ENCODE results near the gene MXRA8. TPM values are rescaled to one million over a fixed set of nuclear protein-coding genes. Genes with fewer than 3 reads are reported as not detected.

The MXRA8 gene
- total RNA-seq, 2 experiments from 2014 or later, result 0.92 to 0.98 TPM

- no peaks in the 10 kb centered on the region for H3K27me3 Mint-ChIP-seq
- TF ChIP-seq CTCF (IDR thresholded peaks at IDR 0.05), result no peak
- intact Hi-C loops (cut with micrococcal nuclease), result no loop called here
- H3K36me3 Mint-ChIP-seq (ENCODE audit: low read depth), result no peaks in the 10 kb centered on the region
- H3K4me3 Mint-ChIP-seq, result no peak overlapping the region
- no peaks in the 10 kb centered on the region for H3K9me3 Mint-ChIP-seq
- ChIA-PET POLR2A (no interaction called here), CTCF (no interaction called here)
- peaks cover 16% of the 10 kb centered on the region for H3K4me1 Mint-ChIP-seq (ENCODE audit: low read depth)
- ATAC-seq, result no peak
- DNase-seq, result no peak
- no peak overlapping the region for H3K27ac Mint-ChIP-seq
Measured at GRCh38 chr1:1367315-1367714, 9.0 kb upstream of the MXRA8 start.

DNA sequence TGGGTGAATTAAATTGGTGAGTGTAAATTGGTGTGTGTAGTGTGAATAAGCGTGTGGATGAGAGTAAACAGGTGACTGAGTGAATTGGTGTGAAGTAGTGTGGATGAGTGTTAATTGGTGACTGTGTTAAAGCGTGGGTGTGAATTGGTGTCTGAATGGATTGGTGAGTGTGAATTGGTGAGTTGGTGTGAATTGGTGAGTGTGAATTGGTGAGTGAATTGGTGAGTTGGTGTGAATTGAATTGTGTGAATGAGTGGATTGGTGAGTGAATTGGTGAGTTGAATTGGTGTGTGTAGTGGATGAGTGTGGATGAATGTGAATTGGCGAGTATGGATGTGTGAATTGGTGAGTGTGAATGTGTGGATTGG, 8.3 kb upstream of the MXRA8 start:
- Mint-ChIP-seq H3K4me1 (ENCODE audit: low read depth) (peaks cover 10% of the 10 kb centered on the region), H3K4me3 (no peak overlapping the region), H3K27ac (no peak overlapping the region), H3K36me3 (ENCODE audit: low read depth) (no peaks in the 10 kb centered on the region), H3K9me3 (no peaks in the 10 kb centered on the region), H3K27me3 (no peaks in the 10 kb centered on the region)
- ATAC-seq (no peak), DNase-seq (no peak)
- TF ChIP-seq CTCF (IDR thresholded peaks at IDR 0.05), result no peak
- ChIA-PET CTCF (no interaction called here), POLR2A (no interaction called here)
- intact Hi-C loops (cut with micrococcal nuclease), result no loop called here

DNA sequence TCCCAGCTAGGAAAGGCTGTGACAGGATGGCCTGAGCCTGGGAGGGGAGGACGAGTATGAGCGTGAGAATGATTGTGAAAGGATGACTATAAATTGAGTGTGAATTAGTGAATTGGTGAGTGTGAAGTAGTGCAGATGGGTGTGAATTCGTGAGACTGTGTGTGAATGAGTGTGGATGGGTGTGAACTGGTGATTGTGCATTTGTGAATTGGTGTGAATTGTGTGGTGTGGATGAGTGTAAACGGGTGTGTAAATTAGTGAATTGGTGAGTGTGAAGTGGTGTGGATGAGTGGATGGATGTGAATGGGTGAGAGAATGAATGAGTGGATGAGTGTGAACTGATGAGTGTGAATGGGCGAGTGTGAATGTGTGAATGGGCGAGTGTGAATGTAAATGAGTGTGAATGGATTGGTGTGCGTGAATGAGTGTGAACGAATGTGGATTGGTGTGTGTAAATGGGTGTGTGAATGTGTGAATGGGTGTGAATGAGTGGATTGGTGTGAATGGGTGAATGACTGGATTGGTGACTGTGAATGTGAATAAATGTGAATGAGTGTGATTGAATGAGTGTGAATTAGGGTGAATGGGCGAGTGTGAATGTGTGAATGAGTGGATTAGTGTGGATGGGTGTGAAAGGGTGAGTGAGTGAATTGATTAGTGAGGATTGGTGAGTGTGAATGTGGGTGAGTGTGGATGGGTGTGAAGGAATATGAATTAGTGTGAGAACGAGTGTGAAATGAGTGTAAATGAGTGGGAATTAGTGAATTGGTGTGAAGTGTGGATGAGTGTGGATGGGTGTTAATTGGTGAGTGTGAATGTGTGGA, 7.7 kb upstream of the MXRA8 start:
- H3K27me3 Mint-ChIP-seq, result no peaks in the 10 kb centered on the region
- no peak overlapping the region for H3K4me3 Mint-ChIP-seq
- ChIA-PET CTCF (no interaction called here), POLR2A (interaction anchor here (0.6 kb wide), 1 partner anchor 89 kb away, joined by 3 read pairs; no protein-coding TSS in a partner anchor)
- no peaks in the 10 kb centered on the region for H3K36me3 Mint-ChIP-seq (ENCODE audit: low read depth)
- ATAC-seq, result no peak
- intact Hi-C loops (cut with micrococcal nuclease), result no loop called here
- H3K4me1 Mint-ChIP-seq (ENCODE audit: low read depth), result peaks cover 4% of the 10 kb centered on the region
- no peak for DNase-seq
- H3K27ac Mint-ChIP-seq, result no peak overlapping the region
- no peak for TF ChIP-seq CTCF (IDR thresholded peaks at IDR 0.05)
- no peaks in the 10 kb centered on the region for H3K9me3 Mint-ChIP-seq

DNA sequence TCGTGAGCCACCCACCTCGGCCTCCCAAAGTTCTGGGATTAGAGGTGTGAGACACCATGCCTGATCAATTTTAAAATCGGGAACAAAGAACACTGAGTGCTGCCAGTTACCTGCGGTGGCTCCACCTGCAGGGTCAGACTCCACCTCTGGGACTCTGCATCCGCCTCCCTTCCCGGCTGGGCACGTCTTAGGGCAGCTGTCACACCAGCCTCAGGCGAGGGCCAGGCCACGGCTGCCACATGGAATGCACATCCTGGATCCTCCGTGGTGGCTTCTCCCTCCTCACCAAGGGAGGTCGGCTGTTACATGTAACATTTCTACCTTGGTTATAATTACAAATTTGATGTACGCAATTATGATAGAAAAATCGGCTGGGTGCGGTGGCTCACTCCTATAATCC, 5.9 kb upstream of the MXRA8 start:
- CTCF ChIA-PET, result no interaction called here

More for the DNA sequence above, 5.9 kb upstream of the MXRA8 start:
- DNase-seq, result no peak
- intact Hi-C loops (cut with micrococcal nuclease), result no loop called here
- no peak for TF ChIP-seq CTCF (IDR thresholded peaks at IDR 0.05)
- no peaks in the 10 kb centered on the region for H3K36me3 Mint-ChIP-seq (ENCODE audit: low read depth)
- no peak for ATAC-seq
- H3K9me3 Mint-ChIP-seq, result no peaks in the 10 kb centered on the region
- POLR2A ChIA-PET, result no interaction called here
- no peak overlapping the region for H3K4me3 Mint-ChIP-seq
- H3K27ac Mint-ChIP-seq, result no peak overlapping the region
- peaks cover 2% of the 10 kb centered on the region for H3K4me1 Mint-ChIP-seq (ENCODE audit: low read depth)
- no peaks in the 10 kb centered on the region for H3K27me3 Mint-ChIP-seq
